NCI-H526 treated with DMSO at 0.1 percent for 48 hours (cell line): ENCODE measurements around the gene ENPP5.
"Not testable (repeated sequence)": the region's sequence is repeated elsewhere in the genome, so short reads cannot be mapped to it uniquely, and the experiment has no call there.

ENCODE experiments used
- DNase-seq: peaks from one replicate; lab custom pipeline; 2025; lab: John Stamatoyannopoulos, UW

The ENPP5 gene

GRCh38 chr6:46174904-46175303 is 4.1 kb upstream of the ENPP5 start:
- DNase-seq: no peak

- no peak for DNase-seq
Measured at GRCh38 chr6:46172176-46172575, 1.4 kb upstream of the ENPP5 start.

- DNase-seq: no peak
Measured at GRCh38 chr6:46160102-46160501, 10.7 kb downstream of the ENPP5 start.

- no peak for DNase-seq
Measured at GRCh38 chr6:46159229-46159628, 11.6 kb downstream of the ENPP5 start.

GRCh38 chr6:46156701-46157100 is 14.1 kb downstream of the ENPP5 start:
- no peak for DNase-seq

- DNase-seq: not testable (repeated sequence)
Measured at GRCh38 chr6:46149066-46149465, 21.7 kb downstream of the ENPP5 start.

GRCh38 chr6:46144270-46144669 is 26.5 kb downstream of the ENPP5 start:
- no peak for DNase-seq

- peak; percentile 76 for DNase-seq
Measured at GRCh38 chr6:46138281-46138680, 32.5 kb downstream of the ENPP5 start.

GRCh38 chr6:46137387-46137786 is 33.4 kb downstream of the ENPP5 start:
- no peak for DNase-seq

GRCh38 chr6:46136831-46137230 is 33.9 kb downstream of the ENPP5 start:
- DNase-seq: no peak

GRCh38 chr6:46135176-46135575 is 35.6 kb downstream of the ENPP5 start:
- DNase-seq: no peak

- no peak for DNase-seq
Measured at GRCh38 chr6:46134216-46134615, 36.6 kb downstream of the ENPP5 start.

- not testable (repeated sequence) for DNase-seq
Measured at GRCh38 chr6:46131291-46131690, 39.5 kb downstream of the ENPP5 start.

GRCh38 chr6:46130666-46131065 is 40.1 kb downstream of the ENPP5 start:
- DNase-seq: no peak

GRCh38 chr6:46129629-46130511 is 40.9 kb downstream of the ENPP5 start, which contains the start of gene ENPP4:
TSS of gene ENPP4 (plus strand) at chr6:46129989. CDS start at chr6:46139584, 9,595 bp downstream.
- DNase-seq: peak; percentile 97

GRCh38 chr6:46129291-46129628 is 41.5 kb downstream of the ENPP5 start:
- DNase-seq: no peak

- DNase-seq: no peak
Measured at GRCh38 chr6:46128476-46128875, 42.3 kb downstream of the ENPP5 start.

GRCh38 chr6:46119679-46120078 is 51.1 kb downstream of the ENPP5 start:
- DNase-seq: not testable (repeated sequence)

GRCh38 chr6:46118836-46119235 is 51.9 kb downstream of the ENPP5 start:
- no peak for DNase-seq

- no peak for DNase-seq
Measured at GRCh38 chr6:46118157-46118556, 52.6 kb downstream of the ENPP5 start.

- no peak for DNase-seq
Measured at GRCh38 chr6:46116289-46116688, 54.5 kb downstream of the ENPP5 start.

- DNase-seq: no peak
Measured at GRCh38 chr6:46115634-46116033, 55.1 kb downstream of the ENPP5 start.

GRCh38 chr6:46113370-46113769 is 57.4 kb downstream of the ENPP5 start:
- DNase-seq: peak; percentile 77
